Measurements from ENCODE around the gene HHLA2.

DNA sequence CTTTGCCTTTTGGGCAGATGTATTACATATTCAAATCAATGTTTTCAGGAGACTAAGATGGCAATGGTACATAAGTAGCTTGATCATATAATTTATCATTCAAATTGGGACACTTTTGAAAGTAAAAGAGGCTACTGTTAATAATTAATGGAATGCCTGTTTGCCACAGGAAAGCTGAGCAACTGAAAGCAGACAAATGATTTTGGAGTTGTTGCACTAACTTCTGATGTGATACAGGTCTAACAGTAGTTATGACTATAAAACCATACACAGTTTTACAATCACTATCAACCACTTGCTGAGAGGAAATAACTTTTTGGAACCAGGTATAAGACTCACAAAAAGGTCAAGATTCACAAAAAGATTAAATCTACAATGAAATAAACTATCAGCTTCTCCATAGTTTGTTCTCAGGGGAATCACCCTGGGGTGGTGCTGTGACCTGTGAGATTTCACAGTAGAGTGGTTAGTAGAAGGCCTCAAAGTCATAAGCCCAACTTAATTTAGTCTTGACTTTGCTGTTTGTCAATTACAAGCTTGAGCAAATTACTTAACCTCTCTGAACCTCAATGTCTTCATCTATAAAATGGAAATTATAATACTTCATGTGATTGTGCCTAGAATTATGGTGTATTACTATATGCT, 42.7 kb downstream of the HHLA2 start:
- TF ChIP-seq EZH2 (IDR thresholded peaks at IDR 0.05; ENCODE audit: low read length), result no peak
- TF ChIP-seq, protein P1, sequence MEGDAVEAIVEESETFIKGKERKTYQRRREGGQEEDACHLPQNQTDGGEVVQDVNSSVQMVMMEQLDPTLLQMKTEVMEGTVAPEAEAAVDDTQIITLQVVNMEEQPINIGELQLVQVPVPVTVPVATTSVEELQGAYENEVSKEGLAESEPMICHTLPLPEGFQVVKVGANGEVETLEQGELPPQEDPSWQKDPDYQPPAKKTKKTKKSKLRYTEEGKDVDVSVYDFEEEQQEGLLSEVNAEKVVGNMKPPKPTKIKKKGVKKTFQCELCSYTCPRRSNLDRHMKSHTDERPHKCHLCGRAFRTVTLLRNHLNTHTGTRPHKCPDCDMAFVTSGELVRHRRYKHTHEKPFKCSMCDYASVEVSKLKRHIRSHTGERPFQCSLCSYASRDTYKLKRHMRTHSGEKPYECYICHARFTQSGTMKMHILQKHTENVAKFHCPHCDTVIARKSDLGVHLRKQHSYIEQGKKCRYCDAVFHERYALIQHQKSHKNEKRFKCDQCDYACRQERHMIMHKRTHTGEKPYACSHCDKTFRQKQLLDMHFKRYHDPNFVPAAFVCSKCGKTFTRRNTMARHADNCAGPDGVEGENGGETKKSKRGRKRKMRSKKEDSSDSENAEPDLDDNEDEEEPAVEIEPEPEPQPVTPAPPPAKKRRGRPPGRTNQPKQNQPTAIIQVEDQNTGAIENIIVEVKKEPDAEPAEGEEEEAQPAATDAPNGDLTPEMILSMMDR (optimal IDR thresholded peaks at IDR 0.05 in 1 of 3, IDR thresholded peaks at IDR 0.05 in 1 of 3, conservative IDR thresholded peaks at IDR 0.05 in 1 of 3; ENCODE audit: extremely low read depth in 1 of 3, insufficient read depth in 2 of 3, low read length in 3 of 3), result no peak

Measured in keratinocyte (primary cell).